SK-N-SH treated with all-trans-retinoic acid at 6 μM for 48 hours (cell line): ENCODE measurements around the gene EIF4EBP3.

Experiments
- ATAC-seq: fragments of 200-7000 bp; cut with Tn5 transposase; 3 replicates; pipeline ENCODE4 v1.9.1; 2020; ENCODE audit warnings: mild to moderate bottlenecking, moderate library complexity
- ARNTL ChIP-seq: fragments of 450-650 bp; formaldehyde crosslinking; IDR thresholded peaks from 2 replicates; pipeline ENCODE4 v1.5.0; 2020; ENCODE audit warnings: low read depth, mild to moderate bottlenecking, moderate library complexity, borderline replicate concordance
- BACH2 ChIP-seq: fragments of 250-450 bp; sonication (Bioruptor Pico); IDR thresholded peaks from 2 replicates; pipeline ENCODE4 v1.9.0; 2021; ENCODE audit warnings: mild to moderate bottlenecking, borderline replicate concordance
- CREB5 ChIP-seq: fragments of 250-450 bp; sonication (Bioruptor Pico); IDR thresholded peaks from 2 replicates; pipeline ENCODE4 v1.5.1; 2020; ENCODE audit warnings: low read depth, mild to moderate bottlenecking, moderate library complexity
- CSDC2 ChIP-seq: fragments of 250-450 bp; sonication (Bioruptor Pico); IDR thresholded peaks from 2 replicates; pipeline ENCODE4 v1.5.0; 2020; ENCODE audit warnings: mild to moderate bottlenecking, moderate library complexity
- CSRNP3 ChIP-seq: fragments of 250-450 bp; sonication (Bioruptor Pico); IDR thresholded peaks from 2 replicates; pipeline ENCODE4 v1.5.1; 2021; ENCODE audit warnings: mild to moderate bottlenecking, moderate library complexity
- ESRRG ChIP-seq: fragments of 250-450 bp; sonication (Bioruptor Pico); IDR thresholded peaks from 2 replicates; pipeline ENCODE4 v1.6.1; 2021; ENCODE audit warnings: mild to moderate bottlenecking
- GLIS3 ChIP-seq: fragments of 250-450 bp; sonication (Bioruptor Pico); IDR thresholded peaks from 2 replicates; pipeline ENCODE4 v1.5.0; 2020; ENCODE audit warnings: mild to moderate bottlenecking, moderate library complexity
- ISL1 ChIP-seq: fragments of 250-450 bp; sonication (Bioruptor Pico); IDR thresholded peaks from 2 replicates; pipeline ENCODE4 v2.1.2; 2022; ENCODE audit warnings: mild to moderate bottlenecking, moderate library complexity
- OSR1 ChIP-seq: fragments of 250-450 bp; sonication (Bioruptor Pico); IDR thresholded peaks from 2 replicates; pipeline ENCODE4 v1.8.0; 2022; ENCODE audit warnings: moderate library complexity, mild to moderate bottlenecking, inconsistent platforms
- PATZ1 ChIP-seq: fragments of 250-450 bp; sonication (Bioruptor Pico); IDR thresholded peaks from 2 replicates; pipeline ENCODE4 v1.8.0; 2020; ENCODE audit warnings: mild to moderate bottlenecking, moderate library complexity, borderline replicate concordance
- RARB ChIP-seq: fragments of 250-450 bp; sonication (Bioruptor Pico); IDR thresholded peaks from 2 replicates; pipeline ENCODE4 v1.8.0; 2021; ENCODE audit warnings: mild to moderate bottlenecking, moderate library complexity
- SNAI2 ChIP-seq: fragments of 250-450 bp; sonication (Bioruptor Pico); IDR thresholded peaks from 2 replicates; pipeline ENCODE4 v1.5.0; 2020; ENCODE audit warnings: mild to moderate bottlenecking, moderate library complexity
- TCF4 ChIP-seq: fragments of 250-450 bp; sonication (Bioruptor Pico); IDR thresholded peaks from 2 replicates; pipeline ENCODE4 v1.8.0; 2021; ENCODE audit warnings: mild to moderate bottlenecking, moderate library complexity, borderline replicate concordance
- TOX ChIP-seq: fragments of 250-450 bp; sonication (Bioruptor Pico); IDR thresholded peaks from 2 replicates; pipeline ENCODE4 v1.8.0; 2021; ENCODE audit warnings: mild to moderate bottlenecking, moderate library complexity, borderline replicate concordance
- ZC3H10 ChIP-seq: fragments of 250-450 bp; sonication (Bioruptor Pico); IDR thresholded peaks from 2 replicates; pipeline ENCODE4 v1.5.1; 2021; ENCODE audit warnings: mild to moderate bottlenecking, moderate library complexity
- ZFP3 ChIP-seq: fragments of 250-450 bp; sonication (Bioruptor Pico); IDR thresholded peaks from 2 replicates; pipeline ENCODE4 v1.5.0; 2020; ENCODE audit warnings: mild to moderate bottlenecking, moderate library complexity
- ZFP30 ChIP-seq: fragments of 450-650 bp; formaldehyde crosslinking; IDR thresholded peaks from 2 replicates; pipeline ENCODE4 v1.5.0; 2022; ENCODE audit warnings: mild to moderate bottlenecking, moderate library complexity
- ZNF565 ChIP-seq: fragments of 450-650 bp; formaldehyde crosslinking; conservative IDR thresholded peaks from 2 replicates; pipeline ENCODE4 v1.5.0; 2020; ENCODE audit warnings: low read depth, mild to moderate bottlenecking, moderate library complexity
- ZNF70 ChIP-seq: fragments of 450-650 bp; formaldehyde crosslinking; IDR thresholded peaks from 2 replicates; pipeline ENCODE4 v1.5.0; 2020; ENCODE audit warnings: mild to moderate bottlenecking, moderate library complexity
- ZNF8 ChIP-seq: fragments of 450-650 bp; formaldehyde crosslinking; IDR thresholded peaks from 2 replicates; pipeline ENCODE4 v1.5.0; 2020; ENCODE audit warnings: mild to moderate bottlenecking, moderate library complexity

The EIF4EBP3 gene

DNA sequence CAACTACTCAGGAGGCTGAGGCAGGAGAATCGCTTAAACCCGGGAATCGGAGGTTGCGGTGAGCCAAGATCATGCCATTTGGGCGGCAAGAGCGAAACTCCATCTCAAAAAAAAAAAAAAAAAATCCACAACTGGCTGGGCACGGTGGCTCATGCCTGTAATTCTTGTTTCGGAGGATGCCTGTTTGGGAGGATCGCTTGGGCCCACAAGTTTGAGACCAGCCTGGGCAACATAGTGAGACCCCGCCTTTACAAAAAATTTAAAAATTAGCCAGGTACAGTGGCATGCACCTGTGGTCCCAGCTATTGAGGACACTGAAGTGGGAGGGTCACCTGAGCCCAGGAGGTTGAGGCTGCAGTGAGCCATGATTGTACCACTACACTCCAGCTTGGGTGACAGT is 1.9 kb upstream of the EIF4EBP3 start:
- no peak for TF ChIP-seq PATZ1 (CRISPR knock-in tag)
- TF ChIP-seq ISL1, result no peak
- TF ChIP-seq CSRNP3 (CRISPR knock-in tag), result no peak
- ATAC-seq, result no peak

DNA sequence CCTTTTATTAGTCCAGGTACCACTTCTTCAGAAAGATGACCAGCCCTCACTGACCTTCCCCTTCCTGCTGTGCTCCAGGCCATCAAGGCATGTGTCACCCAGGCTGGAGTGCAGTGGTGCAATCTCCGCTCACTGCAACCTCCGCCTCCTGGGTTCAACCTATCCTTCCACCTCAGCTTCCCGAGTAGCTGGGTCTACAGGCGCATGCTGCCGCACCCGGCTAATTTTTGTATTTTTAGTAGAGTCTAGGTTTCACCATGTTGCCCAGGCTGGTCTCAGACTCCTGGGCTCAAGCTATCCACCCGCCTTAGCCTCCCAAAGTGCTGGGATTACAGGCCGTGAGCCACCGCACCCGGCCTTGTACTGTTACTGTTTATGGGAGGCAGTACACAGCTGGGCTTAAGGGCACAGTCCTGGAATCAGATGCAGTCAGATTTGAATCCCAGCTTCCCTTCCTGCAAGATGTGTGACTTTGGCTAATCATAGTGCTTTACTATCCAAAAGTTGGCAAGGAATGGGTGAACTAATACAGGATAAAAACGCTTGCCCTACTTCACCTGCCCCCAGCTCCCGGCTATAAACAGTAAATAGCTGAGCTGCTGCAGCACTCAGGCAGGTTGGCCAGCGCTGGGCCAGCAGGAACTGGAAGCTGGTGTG is 483 bp upstream of the EIF4EBP3 start:
- peak; percentile 8; the same call in 2 of the 3 replicates for ATAC-seq
- no peak for TF ChIP-seq ZNF565
- TF ChIP-seq SNAI2, result no peak
- TF ChIP-seq ESRRG (CRISPR knock-in tag), result no peak
- no peak for TF ChIP-seq CREB5 (CRISPR knock-in tag)
- TF ChIP-seq TCF4, result no peak

GRCh38 chr5:140548300-140548688 is 832 bp downstream of the EIF4EBP3 start:
- ATAC-seq, result no peak
- no peak for TF ChIP-seq CSDC2 (CRISPR knock-in tag)
- no peak for TF ChIP-seq PATZ1 (CRISPR knock-in tag)
- no peak for TF ChIP-seq RARB (CRISPR knock-in tag)
- TF ChIP-seq ZNF70 (CRISPR knock-in tag), result no peak
- TF ChIP-seq TOX (CRISPR knock-in tag), result no peak
- no peak for TF ChIP-seq ZNF8 (CRISPR knock-in tag)
- no peak for TF ChIP-seq GLIS3 (CRISPR knock-in tag)
- no peak for TF ChIP-seq ZNF565
- no peak for TF ChIP-seq ZFP3 (CRISPR knock-in tag)
- no peak for TF ChIP-seq ZFP30
- no peak for TF ChIP-seq OSR1
- TF ChIP-seq, all 23 proteins: peak for 0

DNA sequence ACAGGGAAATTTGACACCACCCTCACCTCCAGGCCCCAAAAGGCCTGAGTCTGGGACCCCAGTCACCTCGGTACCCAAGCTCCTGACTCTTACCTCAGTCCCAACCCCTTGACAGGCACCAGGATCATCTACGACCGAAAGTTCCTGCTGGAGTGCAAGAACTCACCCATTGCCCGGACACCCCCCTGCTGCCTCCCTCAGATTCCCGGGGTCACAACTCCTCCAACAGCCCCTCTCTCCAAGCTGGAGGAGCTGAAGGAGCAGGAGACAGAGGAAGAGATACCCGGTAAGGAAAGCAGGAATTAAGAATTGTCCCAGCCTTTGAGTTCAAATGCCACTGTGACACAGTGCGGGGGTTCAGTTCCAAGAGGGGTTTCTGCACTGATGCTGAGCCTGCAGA is 1.3 kb downstream of the EIF4EBP3 start:
- ATAC-seq, result no peak

More for the DNA sequence above, 1.3 kb downstream of the EIF4EBP3 start:
- no peak for TF ChIP-seq ZFP30
- no peak for TF ChIP-seq CSRNP3 (CRISPR knock-in tag)
- TF ChIP-seq ZNF565, result no peak
- no peak for TF ChIP-seq SNAI2
- no peak for TF ChIP-seq TOX (CRISPR knock-in tag)
- no peak for TF ChIP-seq BACH2 (CRISPR knock-in tag)
- TF ChIP-seq ZC3H10 (CRISPR knock-in tag), result no peak
- TF ChIP-seq RARB (CRISPR knock-in tag), result no peak
- TF ChIP-seq ISL1, result no peak
- no peak for TF ChIP-seq GLIS3 (CRISPR knock-in tag)
- no peak for TF ChIP-seq ZNF70 (CRISPR knock-in tag)
- TF ChIP-seq CSDC2 (CRISPR knock-in tag), result no peak
- TF ChIP-seq TCF4, result no peak
- TF ChIP-seq ARNTL (CRISPR knock-in tag), result no peak
